Measurements from ENCODE around the gene EEF1AKMT2.

Gene EEF1AKMT2

DNA sequence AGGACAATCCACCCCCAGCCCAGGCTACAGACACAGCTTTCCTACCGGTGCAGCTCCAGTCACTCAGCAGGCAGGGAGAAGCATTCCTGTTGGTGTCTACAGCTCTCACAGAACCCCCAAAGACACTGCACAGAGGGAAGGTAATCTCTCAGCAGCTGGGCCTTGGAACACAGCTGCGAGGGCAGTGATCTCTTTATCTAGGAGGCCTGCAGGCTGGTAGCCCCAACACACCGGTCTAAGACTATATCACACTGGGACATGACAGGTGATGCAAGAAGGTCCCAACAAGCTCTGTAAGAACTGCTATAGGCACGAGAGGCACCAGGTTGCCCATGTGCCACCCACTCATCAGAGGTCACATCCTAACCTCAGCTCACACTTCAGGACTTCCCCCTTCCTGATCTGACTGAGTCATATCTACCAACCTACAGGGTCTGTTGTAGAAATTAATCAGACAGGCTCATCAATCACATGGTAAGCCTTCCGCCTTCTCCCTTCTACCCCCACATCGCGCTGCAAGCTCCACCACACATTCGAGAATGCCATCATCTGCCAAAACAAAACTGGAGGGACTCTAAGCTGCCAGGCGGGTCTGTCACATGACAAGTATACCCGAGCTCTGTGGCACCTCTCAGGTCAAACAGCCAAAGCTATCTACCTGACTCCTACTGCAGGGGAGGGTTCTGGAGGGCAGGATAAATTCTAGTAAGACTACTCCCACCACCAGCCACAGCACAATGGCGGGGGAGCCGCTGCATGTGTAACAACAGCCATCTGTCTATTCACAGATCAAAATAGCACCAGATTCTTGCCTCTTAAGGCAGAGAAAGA, 73.6 kb downstream of the EEF1AKMT2 start:
- peak; percentile 69 for DNase-seq

DNA sequence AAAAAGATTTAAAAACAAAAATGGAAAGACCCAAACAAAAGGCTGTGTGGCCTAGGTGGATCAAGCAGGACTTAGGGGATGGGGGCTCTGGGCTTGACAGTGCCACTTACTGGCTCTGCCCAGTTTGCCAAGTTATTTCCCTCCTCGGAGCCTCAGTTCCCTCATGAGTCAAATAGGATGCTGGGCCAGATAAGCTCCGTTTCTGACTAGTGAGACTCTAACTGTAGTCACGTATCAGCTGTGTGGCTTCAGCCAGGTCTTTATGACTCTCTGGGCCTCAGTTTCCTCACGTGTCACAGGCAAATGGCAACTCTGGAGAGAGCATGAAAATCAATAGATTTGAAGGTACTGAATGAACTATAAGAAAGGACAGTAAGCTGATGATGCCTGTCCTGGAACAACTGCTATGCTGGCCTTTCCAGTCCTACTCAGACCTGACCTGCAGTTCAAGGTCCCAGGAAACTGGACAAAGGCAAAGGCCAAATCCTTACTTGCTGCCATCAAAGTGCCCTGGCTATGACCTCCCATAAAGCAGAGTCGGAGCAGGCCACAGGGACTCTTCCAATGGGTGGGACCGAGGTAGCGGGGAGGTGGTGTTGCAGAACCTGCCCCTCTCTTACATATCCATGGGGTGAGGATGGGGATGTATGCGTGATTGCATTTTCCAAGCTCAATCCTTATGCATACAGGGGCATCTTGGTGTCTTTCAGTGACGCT, 74.5 kb downstream of the EEF1AKMT2 start:
- DNase-seq, result no peak

DNA sequence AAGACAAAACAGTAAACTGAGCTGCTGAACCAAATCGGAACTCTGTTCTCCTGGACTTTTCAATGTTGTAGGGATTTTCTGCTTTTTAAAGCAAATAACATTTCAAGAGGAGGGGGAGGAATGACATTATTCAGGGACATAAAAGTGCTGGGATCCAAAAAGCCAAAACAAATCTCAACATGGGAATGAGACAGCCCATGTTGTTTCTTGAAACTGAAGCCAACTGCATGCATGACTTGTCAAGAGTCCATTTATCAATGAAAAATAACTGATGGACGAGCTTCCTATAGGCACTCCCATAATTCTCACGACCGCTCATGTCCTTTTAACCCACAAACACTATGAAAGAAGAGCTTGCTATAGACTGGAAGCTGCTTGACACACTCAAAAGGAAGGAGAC, 75.3 kb downstream of the EEF1AKMT2 start:
- no peak for DNase-seq

DNA sequence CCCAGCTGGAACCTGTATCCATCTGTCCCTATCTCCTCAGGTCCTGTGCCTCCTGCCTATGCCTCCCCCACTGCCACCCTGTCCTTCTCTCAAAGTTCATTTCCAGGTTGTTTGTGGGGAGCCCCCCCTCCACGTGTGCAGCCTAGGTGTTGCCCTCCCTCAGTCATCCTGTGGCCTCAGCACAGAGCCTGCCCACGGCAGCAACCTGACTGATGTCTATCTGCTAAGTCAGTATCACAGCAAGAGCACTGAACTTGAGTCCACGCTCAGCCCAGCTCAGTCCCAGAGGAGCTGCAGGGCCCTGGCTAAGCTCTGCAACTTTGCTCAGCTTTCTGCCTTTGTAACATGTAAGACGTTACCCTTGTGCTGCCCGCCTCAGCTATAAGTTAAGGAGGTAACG, 76.2 kb downstream of the EEF1AKMT2 start:
- no peak for DNase-seq

DNA sequence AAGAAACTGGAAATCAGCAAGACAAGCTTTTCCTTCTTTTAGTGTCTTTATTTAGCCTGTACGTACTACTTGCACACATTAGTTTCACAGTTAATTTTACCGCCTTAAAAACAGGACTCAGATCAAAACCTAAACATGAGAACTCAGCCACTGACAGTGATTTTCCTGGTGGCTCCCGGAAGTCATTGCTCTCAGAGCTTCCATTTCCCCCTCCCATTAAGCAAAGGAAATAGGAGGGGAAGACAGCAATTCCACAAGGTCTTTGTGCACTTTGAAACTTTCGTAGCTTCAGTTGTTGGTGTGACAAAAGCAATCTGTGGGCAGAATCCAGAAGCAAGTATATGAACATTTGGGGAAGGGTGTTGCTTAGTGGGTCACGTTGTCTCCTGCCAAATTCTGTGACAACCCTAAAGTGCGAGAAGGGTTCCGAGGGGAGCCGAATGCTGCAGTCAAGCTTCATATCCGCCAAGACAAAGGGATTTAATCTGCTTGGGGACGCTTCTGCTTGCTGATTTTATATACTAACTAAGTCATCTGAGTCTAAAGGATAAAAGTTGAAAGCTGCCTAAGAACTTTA, 77.9 kb downstream of the EEF1AKMT2 start:
- no peak for DNase-seq

DNA sequence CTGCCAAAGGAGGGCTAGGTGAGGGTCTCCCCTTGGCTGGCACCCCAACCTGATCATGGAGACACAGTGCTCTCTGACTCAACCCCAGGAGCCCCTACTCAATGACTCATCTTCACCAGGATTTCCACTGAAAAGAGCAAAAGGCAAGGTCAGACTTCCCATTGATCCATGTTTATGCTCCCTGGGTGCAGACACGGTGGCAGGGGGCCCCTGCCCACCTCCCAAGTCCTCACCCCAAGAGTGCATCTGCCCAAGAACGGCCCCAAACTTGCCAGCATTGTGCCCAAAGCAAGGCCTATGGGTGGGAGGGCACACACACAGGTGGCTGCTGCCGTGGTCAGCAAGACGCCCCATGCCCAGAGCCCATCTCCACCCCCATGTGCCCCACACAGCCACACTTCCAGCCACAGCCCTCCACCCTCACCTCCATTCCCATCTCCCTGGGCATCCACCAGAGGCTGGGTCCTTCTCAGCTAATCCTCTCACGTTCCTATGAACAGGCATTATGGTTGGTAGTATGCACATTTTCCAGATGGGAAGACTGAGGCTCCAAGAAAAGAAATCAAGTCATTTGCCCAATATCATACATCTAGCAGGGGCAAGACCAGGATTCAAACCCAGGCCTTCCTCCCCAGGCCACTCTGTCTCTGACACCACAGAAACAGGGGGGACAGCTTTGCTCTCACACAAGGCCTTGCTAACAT, 78.8 kb downstream of the EEF1AKMT2 start:
- no peak for DNase-seq

DNA sequence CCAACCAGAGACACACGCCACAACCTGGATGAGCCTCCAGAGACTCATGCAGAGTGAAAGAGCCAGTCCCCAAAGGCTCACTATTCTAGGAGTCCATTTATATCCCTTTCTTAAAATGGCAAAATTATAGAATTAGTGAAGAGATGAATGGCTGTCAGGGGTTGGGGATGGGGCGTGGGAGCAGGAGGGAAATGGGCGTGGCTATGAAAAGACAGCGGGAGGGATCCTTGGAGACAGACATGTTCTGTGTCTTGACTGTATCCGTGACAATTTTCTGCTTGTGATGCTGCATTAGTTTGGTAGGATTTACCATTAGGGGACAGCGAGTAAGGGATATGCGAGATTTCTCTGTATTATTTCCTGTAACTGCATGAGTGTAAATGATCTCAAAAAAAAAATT, 80.5 kb downstream of the EEF1AKMT2 start:
- DNase-seq, result no peak

DNA sequence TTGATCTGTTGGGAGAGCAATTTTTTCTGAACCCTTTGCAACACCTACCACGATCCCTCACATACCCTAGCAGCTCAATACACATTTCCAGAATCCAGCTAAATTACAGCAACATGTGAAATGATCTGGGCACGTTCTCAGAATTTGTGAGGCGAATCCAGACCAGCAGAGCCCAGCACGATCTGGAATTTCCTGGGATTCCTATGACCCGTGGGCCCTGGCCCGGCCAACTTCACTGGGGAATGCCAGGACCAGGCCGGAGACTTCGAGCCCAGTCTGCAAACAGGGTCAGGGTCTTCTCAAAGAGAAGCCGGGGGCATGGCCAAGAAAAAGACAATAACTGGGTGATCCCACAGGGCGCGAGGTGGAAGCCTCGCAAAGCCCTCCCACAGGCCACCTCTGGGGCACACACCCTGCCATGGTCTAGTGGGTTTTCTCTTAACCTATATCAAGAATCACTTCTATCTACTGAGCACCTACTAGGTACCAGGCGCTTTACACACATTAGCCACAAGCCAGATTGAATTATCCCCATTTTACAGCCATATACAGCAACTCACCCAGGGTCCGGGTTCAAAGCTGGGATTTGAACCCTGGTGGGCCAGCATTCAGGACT, 81.3 kb downstream of the EEF1AKMT2 start:
- DNase-seq, result no peak

DNA sequence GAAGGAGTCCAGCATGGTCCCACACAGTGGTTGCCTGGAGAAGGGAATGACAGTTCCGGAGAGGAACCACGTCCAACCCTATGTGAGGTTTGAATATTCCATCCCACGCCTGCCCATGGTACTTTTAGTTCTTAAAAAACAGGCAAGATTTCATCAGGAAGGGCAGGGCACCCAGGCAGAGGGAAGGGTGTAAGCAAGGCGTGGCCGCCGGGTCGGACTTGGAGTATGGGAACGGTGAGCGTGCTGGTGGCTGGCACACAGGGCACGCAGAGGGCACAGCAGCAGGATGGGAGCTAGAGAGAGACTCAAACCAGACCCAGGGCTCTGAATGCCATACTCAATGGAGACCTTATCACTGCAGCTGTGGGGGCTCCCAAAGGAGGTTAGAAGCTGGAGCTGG, 81.8 kb downstream of the EEF1AKMT2 start:
- DNase-seq, result no peak

DNA sequence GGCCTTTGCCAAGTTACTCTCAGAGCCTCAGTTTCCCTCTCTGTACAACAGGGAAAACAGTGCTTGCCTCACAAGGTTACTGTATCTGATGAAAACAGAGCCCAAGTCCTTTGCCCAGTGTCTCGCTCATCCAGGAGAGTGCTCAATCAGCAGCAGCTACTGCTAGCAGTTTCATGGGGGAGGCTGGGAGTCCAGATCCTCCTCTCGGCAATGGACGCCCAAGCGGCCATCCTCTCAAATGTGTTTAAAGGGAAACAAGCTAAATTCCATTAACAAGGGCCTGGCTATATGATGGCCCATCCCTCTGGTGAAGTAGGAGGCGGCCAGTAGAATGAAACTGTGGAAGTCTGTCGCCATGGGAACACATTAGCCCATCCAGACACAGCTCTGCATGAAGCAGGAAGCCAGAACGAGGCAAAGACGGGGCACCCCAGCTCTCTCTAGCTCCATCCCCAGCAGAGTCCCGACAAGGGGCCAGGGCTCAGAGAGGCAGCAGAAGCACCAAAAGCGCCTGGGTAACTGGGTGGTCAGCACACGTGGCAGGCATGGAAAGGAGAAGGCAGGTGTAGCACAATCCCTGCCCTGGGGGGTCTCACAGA, 82.7 kb downstream of the EEF1AKMT2 start:
- no peak for DNase-seq

DNA sequence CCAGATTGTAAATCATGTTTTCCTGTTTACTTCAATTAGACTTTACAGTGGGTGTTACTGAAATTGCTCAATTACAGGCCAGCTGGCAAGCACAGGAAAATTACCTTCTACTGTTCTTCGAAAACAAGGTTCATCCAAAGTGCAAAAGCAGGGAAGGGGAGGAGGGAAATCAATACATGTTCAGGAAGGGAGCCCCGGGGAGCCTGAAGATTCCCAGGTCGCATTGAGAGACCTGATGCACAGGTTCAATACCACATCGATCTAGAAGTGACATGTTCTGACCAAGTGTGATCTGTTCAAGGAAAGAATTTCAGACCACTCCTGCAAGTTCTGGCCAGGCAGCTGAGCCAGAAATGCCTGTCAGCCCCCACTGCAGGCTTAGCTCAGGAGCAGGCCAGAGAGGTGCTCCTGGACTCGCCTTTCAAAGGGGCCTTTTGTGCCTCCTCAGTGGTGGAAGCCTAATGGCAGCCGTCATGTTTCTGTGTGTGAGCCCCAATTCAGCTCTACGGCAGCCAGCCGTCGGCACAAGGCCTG, 83.4 kb downstream of the EEF1AKMT2 start:
- DNase-seq, result no peak
